CD4-positive, alpha-beta T cell treated with Interleukin-6 for 4 hours (primary cell): ENCODE results near the gene ZNF487.
"Not testable (repeated sequence)": the region's sequence is repeated elsewhere in the genome, so short reads cannot be mapped to it uniquely, and the experiment has no call there.

ENCODE experiments used
- DNase-seq: peaks from one replicate; pipeline ENCODE4 v3.0.0-alpha.2; 2020; ENCODE audit warnings: mixed read lengths

Gene ZNF487

DNA sequence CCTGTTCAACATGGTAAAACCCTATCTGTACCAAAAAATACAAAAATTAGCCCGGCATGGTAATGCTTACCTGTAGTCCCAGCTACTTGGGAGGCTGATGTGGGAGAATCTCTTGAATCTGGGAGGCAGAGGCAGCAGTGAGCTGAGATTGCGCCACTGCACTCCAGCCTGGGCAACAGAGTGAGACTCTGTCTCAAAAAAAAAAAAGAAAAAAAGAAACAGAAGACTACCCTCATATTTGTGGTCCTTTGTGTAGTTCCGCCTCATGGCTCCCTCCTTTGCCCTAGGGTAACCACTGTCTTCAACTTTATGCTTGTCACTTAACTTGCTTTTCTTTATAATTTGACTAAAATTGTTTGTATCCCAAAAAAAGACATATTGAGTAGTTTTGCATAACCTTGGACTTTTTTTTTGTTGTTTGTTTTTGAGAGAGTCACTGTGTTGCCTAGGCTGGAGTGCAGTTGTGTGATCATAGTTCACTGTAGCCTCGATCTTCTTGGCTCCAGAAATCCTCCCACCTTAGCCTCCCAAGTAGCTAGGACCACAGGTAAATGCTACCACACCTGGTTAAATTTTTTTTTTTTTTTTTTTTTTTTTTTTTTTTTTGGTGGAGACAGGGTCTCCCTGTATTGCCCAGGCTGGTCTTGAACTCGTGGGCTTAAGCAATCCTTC, 3.7 kb downstream of the ZNF487 start:
- DNase-seq, result no peak

DNA sequence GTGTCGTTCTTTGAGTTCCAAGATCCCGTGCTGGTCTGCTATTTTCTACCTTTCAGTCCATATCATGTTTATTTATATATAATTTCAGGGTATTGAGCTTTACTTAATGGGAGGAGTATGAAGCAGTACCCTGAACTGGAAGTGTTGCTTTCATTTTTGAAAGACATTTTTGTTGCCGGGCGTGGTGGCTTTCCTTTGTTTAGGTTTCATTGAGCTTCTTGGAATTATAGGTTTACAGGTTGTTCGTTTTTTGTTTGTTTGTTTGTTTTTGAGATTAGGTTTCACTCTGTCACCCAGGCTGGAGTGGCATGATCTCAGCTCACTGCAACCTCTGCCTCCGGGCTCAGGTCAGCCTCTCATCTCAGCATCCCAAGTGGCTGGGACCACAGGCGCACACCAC, 7.4 kb downstream of the ZNF487 start:
- DNase-seq, result no peak

DNA sequence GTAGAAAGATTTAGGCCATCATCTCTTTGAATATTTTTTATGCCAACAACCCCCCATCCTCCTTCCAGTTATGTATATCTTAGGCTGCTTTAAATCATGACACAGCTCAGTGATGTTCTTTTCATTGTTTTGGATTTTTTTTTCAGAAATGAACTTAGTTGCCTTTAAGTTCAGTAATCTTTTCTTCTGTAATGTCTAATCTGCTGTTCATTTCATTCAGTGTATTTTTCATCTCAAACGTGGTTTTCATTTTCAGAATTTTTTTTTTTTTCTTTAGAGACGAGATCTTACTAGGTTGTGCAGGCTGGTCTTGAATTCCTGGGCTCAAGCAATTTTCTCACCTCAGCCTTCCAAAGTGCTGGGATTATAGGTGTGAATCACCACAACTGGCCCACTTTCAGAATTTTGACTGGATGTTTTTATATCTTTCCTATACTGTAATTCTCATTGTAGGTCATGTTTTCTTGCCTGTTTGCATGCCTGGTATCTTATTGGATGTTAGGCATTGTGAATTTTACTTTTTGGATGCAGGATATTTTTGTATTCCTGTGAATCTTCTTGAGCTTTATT, 8.1 kb downstream of the ZNF487 start:
- no peak for DNase-seq

DNA sequence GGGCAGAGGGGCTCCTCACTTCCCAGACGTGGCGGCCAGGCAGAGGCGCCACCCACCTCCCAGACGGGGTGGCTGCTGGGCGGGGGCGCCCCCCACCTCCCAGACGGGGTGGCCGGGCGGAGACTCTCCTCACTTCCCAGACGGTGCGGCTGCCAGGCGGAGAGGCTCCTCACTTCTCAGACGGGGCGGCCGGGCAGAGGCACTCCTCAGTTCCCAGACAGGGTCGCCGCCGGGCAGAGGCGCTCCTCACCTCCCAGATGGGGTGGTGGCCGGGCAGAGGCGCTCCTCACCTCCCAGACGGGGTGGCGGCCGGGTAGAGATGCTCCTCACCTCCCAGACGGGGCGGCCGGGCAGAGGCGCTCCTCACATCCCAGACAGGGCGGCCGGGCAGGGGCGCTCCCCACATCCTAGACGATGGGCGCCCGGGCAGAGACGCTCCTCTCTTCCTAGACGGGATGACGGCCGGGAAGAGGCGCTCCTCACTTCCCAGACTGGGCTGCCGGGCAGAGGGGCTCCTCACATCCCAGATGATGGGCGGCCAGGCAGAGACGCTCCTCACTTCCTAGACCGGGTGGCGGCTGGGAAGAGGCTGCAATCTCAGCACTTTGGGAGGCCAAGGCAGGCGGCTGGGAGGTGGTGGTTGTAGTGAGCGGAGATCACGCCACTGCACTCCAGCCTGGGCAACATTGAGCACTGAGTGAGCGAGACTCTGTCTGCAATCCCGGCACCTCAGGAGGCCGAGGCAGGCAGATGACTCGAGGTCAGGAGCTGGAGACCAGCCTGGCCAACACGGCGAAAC, 9.5 kb downstream of the ZNF487 start:
- not testable (repeated sequence) for DNase-seq

DNA sequence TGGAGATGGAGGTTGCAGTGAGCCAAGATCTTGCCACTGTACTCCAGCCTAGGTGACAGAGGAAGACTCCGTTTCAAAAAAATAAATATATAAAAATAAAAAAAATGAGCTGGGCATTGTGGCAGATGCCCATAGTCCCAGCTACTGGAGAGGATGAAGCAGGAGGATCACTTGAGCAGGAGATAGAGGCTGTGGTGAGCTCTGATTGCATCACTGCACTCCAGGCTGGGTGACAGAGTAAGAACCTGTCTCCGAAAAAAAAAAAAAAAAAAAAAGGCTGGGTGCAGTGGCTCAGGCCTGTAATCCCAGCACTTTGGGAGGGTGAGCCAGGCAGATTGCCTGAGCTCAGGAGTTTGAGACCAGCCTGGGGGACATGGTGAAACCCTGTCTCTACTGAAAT, 11.8 kb downstream of the ZNF487 start:
- no peak for DNase-seq

DNA sequence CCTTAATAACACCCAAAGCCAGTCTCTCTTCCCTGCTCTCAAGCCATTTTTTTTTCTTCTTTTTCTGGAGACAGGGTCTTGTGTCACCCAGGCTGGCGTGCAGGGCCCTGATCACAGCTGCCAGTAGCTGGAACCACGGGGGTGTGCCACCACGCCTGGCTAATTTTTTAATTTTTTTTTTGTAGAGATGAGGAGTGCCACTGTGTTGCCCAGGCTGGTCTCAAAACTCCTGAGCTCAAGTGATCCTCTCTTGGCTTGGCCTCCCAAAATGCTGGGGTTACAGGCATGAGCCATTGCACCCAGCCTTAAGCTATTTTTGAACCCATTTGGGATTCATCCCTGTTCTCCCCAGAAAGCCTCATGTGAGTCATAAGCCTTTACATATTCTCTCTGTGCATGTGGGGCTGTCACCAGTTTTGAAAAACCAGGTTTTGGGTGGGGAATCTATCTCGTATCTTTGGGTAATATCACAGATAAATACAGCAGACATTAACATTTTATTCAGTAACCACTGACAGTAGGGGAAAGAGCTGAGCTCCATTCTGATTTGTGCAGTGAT, 15.5 kb downstream of the ZNF487 start:
- DNase-seq, result no peak

DNA sequence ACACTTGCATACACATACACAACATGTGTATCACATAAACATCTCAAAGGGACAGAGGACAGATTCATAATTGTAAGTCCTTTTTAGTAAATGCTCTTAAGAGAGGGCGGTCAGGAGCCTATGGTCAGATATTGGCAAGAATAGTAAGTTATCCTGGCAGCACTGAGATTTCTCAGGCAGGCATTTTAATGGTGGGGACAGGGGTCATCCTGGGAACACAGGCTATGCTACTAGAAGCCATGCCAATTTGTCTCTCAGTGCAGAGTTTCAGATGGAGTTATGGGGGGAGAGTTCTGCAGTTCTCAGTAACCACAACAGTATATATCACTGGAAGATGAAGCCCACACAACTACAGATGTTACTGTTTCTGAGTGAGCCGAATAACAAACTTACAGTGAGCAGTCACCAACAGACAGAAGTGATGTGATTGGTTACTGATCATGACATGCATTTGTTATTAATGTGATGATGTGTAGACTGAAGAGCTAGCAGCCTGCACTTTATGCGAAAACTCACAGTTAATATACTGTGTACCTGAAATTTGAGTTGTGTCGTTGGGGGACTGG, 16.4 kb downstream of the ZNF487 start:
- DNase-seq, result no peak

DNA sequence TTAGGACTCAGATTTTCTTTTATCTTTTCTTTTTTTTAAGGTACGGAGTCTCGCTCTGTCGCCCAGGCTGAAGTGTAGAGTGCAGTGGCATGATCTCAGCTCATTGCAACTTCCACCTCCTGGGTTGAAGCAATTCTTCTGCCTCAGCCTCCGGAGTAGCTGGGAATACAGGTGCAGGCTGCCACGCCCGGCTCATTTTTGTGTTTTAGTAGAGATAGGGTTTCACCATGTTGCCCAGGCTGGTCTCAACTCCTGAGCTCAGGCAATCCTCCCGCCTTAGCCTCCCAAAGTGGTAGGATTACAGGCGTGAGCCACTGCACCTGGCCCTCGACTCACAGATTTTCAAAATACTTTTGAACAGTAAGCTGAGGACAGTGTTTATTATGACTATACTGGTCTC, 17.1 kb downstream of the ZNF487 start:
- DNase-seq, result not testable (repeated sequence)

DNA sequence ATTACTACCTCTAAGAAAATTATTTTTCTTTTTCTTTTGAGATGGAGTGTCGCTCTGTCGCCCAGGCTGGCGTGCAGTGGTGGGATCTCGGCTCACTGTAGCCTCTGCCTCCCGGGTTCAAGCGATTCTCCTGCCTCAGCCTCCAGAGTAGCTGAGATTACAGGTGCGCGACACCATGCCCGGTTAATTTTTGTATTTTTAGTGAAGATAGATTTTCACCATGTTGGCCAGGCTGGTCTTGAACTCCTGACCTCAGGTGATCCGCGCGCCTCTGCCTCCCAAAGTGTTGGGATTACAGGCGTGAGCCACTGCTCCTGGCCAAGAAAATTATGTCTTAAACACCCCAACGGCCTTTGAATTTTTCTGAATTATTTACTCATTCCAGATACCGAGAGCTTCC, 19.6 kb downstream of the ZNF487 start:
- DNase-seq, result not testable (repeated sequence)

DNA sequence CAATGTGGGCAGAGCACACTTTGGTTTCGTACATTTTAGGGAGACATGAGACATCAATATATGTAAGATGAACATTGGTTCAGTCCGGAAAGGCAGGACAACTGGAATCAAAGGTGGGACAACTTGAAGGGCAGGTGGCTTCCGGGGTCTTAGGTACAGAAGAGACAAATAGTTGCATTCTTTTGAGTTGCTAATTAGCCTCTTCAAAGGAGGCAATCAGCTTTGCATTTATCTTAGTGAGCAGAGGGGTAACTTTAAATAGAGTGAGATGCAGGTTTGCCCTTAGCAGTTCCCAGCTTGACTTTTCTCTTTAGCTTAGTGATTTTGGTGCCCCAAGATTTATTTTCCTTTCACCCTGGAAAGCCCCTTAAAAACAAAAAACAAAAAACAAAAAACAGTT, 21.3 kb downstream of the ZNF487 start:
- no peak for DNase-seq

DNA sequence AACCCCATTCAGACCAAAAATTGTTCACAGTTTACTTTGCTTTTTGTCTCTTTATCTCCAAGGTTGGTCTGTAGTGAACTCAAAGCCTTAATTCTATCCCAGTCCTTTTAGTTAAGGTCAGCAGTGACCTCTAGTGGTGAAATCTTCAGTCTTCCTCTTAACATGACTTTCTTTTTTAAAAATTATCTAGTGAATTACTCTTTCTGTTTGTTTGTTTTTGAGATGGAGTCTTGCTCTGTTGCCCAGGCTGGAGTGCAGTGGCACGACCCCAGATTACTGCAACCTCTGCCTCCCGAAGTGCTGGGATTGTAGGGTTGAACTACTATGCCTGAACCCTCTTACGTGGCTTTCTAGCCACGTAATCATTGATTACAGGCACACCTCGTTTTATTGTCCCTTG, 25.0 kb downstream of the ZNF487 start:
- peak; percentile 47 for DNase-seq

DNA sequence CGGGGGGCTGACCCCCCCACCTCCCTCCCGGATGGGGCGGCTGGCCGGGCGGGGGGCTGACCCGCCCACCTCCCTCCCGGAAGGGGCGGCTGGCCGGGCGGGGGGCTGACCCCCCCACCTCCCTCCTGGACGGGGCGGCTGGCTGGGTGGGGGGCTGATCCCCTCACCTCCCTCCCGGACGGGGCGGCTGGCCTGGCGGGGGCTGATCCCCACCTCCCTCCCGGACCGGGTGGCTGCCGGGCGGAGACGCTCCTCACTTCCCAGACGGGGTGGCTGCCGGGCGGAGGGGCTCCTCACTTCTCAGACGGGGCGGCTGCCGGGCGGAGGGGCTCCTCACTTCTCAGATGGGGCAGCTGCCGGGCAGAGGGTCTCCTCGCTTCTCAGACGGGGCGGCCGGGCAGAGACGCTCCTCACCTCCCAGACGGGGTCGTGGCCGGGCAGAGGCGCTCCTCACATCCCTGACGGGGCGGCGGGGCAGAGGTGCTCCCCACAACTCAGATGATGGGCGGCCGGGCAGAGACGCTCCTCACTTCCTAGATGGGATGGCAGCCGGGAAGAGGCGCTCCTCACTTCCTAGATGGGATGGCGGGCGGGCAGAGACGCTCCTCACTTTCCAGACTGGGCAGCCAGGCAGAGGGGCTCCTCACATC, 28.3 kb downstream of the ZNF487 start:
- not testable (repeated sequence) for DNase-seq

DNA sequence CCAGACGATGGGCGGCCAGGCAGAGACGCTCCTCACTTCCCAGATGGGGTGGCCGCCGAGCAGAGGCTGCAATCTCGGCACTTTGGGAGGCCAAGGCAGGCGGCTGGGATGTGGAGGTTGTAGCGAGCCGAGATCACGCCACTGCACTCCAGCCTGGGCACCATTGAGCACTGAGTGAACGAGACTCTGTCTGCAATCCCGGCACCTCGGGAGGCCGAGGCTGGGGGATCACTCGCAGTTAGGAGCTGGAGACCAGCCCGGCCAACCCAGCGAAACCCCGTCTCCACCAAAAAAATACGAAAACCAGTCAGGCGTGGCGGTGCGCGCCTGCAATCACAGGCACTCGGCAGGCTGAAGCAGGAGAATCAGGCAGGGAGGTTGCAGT, 28.8 kb downstream of the ZNF487 start:
- DNase-seq, result not testable (repeated sequence)

DNA sequence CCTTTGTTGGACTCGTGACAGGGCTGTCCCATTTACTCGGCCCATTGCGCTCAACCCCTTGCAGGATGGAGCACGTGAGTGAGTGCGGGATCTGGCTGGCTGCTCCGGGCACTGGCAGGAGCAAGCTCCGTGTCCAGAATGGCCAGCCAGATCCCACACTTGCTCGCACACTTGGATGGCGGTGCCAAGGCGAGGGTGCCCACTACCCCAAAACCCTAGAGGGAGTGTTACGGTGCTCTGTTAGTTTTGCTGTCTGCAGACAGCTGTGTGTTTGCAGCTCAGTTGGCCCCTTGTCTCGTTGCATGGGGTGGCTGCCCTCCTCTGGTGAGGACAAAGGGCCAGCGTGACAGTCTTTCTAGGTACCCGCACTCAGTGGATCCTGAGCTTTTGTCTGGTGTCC, 34.2 kb downstream of the ZNF487 start:
- no peak for DNase-seq

DNA sequence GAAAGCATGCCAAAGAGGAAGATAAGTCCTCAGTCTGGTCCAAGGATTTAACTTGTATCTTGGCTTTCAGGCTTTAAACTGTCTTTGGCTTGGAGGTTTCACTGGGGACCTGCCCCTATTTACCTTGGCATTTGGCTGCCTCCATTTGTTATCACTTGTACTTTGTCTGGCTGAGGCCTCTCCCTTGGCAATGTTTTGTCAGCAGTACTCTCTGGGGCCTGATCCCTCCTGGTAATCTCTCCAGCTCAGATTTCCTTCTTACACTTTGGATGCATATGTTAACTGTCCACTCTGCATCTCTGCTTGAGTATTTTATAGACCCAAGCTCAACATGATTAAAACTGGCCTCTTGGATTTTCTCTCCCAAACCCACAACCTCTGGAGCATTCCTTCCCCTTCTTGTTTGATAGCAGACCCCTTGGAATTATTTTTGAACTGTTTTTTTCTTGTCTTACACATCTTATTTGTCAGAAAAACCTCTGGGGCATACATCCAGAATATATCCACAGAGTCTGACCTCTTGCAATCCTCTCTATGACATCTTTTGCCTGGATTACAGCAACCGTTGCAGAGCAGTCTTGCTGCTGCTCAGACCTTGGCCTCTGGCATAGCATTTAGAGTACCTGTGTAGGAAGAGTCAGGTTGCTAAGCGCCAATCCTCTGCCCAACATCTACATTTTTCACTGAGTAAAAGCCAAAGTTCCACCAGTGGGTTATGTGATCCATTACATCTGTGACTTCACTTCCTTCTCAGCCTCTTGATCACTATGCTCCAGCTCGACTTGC, 35.2 kb downstream of the ZNF487 start:
- DNase-seq, result no peak

DNA sequence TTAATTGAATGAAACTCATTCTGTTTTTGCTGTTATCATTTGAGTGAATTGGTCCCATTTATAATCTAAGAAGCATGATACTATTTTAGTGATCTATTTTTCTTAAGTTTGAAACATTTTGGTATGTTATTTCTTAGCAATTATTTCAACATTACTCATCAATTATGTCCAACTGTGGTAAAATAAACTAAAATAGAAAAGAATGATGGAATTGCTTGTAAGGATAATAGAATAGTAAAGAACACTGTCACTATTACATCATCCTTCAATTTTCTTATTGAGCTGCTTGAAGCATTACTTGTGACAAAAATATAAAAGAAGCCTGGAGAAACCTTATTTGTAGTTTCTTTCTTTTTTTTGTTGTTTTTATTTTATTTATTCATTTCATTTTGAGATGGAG, 42.4 kb downstream of the ZNF487 start:
- DNase-seq, result no peak

DNA sequence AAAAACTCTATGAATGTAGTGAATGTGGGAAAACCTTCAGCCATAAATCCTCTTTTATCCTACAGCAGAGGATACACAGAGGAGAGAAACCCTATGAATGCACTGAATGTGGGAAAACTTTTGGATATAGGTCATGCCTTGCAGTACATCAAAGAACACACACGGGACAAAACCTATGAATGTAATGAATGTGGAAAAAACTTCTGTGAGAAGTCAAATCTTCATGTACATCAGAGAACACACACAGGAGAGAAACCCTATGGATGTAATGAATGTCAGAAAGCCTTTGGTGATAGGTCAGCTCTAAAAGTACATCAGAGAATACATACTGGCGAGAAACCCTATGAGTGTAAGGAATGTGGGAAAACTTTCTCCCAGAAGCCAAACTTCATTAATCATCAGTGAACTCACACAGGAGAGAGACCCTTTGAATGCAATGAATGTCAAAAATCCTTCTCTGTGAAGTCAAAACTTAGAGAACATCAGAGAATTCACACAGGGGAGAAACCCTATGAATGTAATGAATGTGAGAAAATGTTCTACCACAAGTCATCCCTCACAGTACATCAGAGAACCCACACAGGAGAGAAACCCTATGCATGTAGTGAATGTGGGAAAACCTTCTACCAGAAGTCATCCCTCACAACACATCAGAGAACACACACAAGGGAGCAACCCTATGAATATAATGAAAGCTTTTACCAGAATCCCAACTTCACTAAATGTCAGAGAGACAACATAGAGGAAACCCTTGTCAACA, 45.6 kb downstream of the ZNF487 start:
- DNase-seq, result no peak

DNA sequence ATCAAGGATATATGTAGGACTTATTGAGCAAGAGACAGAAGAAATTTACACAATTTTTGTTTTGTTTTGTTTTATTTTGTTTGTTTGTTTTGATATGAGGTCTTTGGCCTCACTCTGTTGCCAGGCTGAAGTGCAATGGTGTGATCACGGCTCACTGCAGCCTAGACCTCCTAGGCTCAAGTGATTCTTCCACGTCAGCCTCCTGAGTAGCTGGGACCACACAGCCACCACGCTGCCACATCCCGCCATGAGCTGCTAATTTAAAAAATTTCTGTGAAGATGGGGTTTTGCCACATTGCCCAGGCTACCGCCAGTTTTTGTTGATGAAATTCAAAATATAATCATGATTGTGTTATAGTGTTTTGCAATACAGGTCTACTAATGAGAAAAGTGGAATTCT, 54.9 kb downstream of the ZNF487 start:
- DNase-seq, result no peak

DNA sequence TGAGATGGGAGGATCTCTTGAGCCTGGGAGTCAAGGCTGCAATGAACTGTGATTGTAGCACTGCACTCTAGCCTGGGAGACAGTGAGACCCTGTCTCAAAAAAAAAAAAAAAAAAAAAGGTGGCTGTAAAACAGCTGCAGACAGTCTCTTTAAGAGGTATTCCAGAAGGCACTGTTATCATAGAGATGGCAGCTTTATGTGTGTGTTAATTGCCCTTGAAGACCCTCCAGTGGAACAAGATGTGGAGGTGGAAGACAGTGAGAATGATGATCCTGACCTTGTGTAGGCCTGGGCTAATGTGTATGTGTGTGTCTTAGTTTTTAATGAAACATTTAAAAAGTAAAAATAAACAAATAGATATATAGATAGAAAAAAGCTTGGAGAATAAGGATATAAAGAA, 66.0 kb downstream of the ZNF487 start:
- DNase-seq, result no peak

DNA sequence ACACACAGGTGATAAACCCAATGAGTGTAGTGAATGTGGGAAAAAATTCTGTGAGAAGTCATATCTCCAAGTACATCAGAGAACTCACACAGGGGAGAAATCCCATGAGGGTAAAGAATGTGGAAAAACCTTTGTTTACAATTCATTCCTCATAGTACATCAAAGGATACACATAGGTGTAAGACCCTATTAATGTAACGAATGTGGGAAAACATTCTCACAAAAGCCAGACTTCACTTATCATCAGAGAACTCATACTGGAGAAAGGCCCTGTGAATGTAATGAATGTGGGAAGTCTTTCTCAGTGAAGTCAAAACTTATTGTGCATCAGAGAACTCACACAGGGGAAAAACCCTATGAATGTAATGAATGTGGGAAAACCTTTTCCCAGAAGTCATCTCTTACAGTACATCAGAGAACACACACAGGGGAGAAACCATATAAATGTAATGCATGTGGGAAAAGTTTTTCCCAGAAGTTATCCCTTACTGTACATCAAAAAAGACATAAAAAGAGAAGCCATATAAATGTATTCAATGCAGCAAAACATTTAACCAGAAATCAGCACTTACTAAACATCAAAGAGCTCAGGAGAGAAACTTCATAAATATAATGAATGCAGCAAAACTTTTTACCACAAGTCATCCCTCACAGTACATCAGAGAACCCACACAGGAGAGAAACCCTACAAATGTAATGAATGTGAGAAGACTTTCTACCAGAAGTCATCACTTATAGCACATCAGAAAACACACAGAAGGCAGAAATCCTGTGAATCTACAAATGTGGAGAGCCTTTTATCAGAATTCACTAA, 87.7 kb downstream of the ZNF487 start:
- DNase-seq, result no peak
